Right lobe of liver (tissue), 4 donors: Measurements from ENCODE around the gene ITGB1BP1.

ENCODE experiments used
- POLR2A ChIP-seq: fragments of 450-650 bp; IDR thresholded peaks from one replicate; pipeline ENCODE4 v1.6.1; 2017; ENCODE audit warnings: antibody characterized with exemption, mild to moderate bottlenecking
- TF ChIP-seq, protein P1 (sequence below), 4 donors: fragments of 200-600 bp in 3 of 4; fragments of 450-650 bp in 1 of 4; IDR thresholded peaks; one replicate each; pipeline versions ENCODE4 v1.5.1 to v1.8.0; 2016 to 2022; ENCODE audit warnings: antibody characterized with exemption in 4 of 4, mild to moderate bottlenecking in 2 of 4
- donor health status: DM: no; HTN: no; CAD: no.
- donor health status: DM: no; HTN: no; CAD: no.
- donor health status: DM: no; HTN: yes; CAD: no.

DNA sequence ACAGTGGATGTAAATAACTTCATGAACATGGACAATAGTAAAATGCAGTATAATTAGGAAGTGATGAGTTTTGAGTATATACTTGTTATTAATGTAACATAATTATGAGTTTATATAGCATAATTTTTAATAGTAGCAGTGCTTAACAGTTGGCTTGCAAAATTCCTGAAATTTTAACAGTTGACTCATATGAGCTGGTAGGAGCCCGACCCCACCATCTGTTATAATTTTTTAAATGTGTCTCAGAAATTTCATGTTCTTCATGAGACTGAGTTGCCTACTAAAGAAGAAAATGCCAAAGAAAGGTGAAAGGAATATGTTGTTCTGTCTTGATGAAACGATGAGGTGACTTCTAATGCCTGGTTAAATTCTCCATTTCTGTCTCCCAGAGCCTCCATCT, 62.6 kb downstream of the ITGB1BP1 start:
- TF ChIP-seq, protein P1, sequence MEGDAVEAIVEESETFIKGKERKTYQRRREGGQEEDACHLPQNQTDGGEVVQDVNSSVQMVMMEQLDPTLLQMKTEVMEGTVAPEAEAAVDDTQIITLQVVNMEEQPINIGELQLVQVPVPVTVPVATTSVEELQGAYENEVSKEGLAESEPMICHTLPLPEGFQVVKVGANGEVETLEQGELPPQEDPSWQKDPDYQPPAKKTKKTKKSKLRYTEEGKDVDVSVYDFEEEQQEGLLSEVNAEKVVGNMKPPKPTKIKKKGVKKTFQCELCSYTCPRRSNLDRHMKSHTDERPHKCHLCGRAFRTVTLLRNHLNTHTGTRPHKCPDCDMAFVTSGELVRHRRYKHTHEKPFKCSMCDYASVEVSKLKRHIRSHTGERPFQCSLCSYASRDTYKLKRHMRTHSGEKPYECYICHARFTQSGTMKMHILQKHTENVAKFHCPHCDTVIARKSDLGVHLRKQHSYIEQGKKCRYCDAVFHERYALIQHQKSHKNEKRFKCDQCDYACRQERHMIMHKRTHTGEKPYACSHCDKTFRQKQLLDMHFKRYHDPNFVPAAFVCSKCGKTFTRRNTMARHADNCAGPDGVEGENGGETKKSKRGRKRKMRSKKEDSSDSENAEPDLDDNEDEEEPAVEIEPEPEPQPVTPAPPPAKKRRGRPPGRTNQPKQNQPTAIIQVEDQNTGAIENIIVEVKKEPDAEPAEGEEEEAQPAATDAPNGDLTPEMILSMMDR (IDR thresholded peaks at IDR 0.05) = no peak
- TF ChIP-seq POLR2A = no peak
